ENCODE measurements around the gene GPR42.
"Not testable (repeated sequence)": the region's sequence is repeated elsewhere in the genome, so short reads cannot be mapped to it uniquely, and the experiment has no call there.

The GPR42 gene

DNA sequence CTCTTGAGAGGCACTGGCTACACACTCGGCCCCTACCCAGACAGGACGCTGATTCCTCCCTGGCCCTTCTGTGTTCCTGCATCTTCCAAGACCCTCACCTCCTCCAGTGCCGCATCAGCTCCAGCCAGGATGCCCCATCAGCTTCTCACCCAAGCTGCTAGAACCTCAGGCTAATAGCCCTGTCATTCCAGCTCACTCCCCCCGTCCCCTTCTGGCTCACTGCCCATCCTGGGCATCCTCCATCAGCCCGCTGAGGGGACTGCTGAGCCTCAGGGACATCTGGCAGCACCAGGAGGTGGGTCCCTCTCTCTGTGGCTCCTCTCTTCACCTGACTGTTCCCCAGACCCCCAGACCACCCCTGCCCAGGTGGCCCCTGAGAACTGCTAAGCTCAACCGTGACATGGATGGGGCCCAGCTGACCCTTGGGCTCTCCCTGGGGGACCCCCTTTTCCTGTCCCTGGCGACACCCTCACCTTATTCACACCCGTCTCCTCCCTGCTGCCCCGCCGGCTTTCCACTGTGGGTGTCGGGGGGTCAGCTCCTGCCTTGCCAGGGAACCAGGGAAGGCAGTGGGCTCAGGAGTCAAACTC lies 7.8 kb upstream of the GPR42 start:
- CTCF ChIA-PET = interaction anchor here (1.0 to 1.8 kb wide), 2 partner anchors 10 to 99 kb away, joined by 3 to 10 read pairs; no protein-coding TSS in a partner anchor

DNA sequence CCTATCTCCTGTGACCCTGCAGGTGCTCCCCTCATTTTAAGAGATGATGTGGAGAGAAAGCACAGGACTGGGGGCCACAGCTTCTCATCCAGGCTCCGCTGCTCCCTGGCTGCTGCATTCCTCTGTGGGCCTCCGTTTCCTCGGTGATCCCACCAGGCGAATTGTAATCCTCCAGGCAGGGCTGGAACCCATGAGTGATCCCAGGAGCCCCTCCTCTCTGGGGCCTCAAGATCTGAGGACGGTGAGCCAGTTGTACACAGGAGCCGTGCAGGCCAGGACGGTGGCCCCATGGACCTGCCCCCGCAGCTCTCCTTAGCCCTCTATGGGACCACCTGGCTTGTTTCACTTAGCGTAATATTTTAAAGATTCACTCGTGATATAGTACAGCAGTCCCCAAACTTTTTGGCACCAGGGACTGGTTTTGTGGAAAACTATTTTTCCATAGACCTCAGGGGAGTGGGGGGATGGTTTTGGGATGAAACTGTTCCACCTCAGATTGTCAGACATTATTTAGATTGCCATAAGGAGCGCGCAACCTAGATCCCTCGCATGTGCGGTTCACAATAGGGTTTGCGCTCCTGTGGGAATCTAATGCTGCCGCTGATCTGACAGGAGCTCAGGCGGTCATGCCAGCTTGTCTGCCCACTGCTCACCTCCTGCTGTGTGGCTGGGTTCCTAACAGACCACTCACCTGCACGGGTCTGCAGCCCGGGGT lies 7.0 kb upstream of the GPR42 start:
- CTCF ChIA-PET = interaction anchor here (1.3 kb wide), 1 partner anchor 11 kb away, joined by 5 read pairs; no protein-coding TSS in a partner anchor
- H3K27me3 Mint-ChIP-seq = peaks cover 49% of the 10 kb centered on the region

More for the DNA sequence above, 7.8 kb upstream of the GPR42 start:
- H3K9me3 Mint-ChIP-seq = no peaks in the 10 kb centered on the region
- DNase-seq = no peak
- H3K4me3 Mint-ChIP-seq = no peak overlapping the region
- H3K36me3 Mint-ChIP-seq = no peaks in the 10 kb centered on the region
- H3K4me1 Mint-ChIP-seq = peaks cover 4% of the 10 kb centered on the region
- H3K27me3 Mint-ChIP-seq = peaks cover 41% of the 10 kb centered on the region
- H3K27ac Mint-ChIP-seq = no peak overlapping the region

DNA sequence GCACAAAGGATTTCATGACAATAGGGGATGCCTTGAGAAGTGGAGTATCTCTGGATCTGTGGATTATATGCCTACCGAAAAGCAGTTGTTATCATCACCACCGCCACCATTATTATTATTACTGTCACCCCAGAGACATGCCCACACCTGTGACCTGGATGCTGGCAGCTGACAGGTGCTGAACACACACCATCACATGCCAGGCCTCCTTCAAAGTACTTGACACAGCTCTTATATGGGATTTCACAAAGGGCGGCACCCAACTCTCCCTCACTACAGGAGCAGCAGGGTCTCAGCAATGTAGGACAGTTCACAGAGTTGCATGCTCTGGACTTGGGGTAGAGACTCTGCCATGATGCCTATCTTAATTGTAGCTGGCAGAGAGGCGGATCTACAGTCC lies 5.6 kb upstream of the GPR42 start:
- peaks cover 50% of the 10 kb centered on the region for H3K27me3 Mint-ChIP-seq
- H3K9me3 Mint-ChIP-seq = no peaks in the 10 kb centered on the region
- no peaks in the 10 kb centered on the region for H3K4me1 Mint-ChIP-seq
- no peak overlapping the region for H3K27ac Mint-ChIP-seq
- CTCF ChIA-PET = interaction anchor here (0.8 to 1.5 kb wide), 3 partner anchors 13 to 130 kb away, joined by 3 to 4 read pairs (median 3); no protein-coding TSS in a partner anchor
- no peaks in the 10 kb centered on the region for H3K36me3 Mint-ChIP-seq
- DNase-seq = no peak
- H3K4me3 Mint-ChIP-seq = no peak overlapping the region

More for the DNA sequence above, 7.0 kb upstream of the GPR42 start:
- no peak for DNase-seq
- H3K4me3 Mint-ChIP-seq = no peak overlapping the region
- H3K4me1 Mint-ChIP-seq = no peaks in the 10 kb centered on the region
- H3K9me3 Mint-ChIP-seq = no peaks in the 10 kb centered on the region
- no peaks in the 10 kb centered on the region for H3K36me3 Mint-ChIP-seq
- no peak overlapping the region for H3K27ac Mint-ChIP-seq

DNA sequence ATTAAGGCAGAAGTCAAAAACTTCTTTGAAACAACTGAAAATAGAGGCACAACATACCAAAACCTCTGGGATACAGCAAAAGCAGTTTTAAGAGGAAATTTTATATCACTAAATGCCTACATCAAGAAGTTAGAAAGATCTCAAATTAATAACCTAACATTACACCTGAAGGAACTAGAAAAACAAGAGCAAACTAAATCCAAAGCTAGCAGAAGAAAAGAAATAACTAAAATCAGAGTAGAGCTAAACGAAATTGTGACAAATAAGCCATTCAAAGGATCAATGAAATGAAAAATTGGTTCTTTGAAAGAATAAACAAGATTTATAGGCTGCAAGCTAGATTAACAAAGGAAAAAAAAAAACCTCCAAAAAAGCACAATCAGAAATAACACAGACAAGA lies 2.5 kb upstream of the GPR42 start:
- H3K27ac Mint-ChIP-seq = no peak overlapping the region
- DNase-seq = no peak
- peaks cover 30% of the 10 kb centered on the region for H3K27me3 Mint-ChIP-seq
- H3K4me1 Mint-ChIP-seq = no peaks in the 10 kb centered on the region
- H3K9me3 Mint-ChIP-seq = no peaks in the 10 kb centered on the region
- no peaks in the 10 kb centered on the region for H3K36me3 Mint-ChIP-seq
- no peak overlapping the region for H3K4me3 Mint-ChIP-seq
- CTCF ChIA-PET = no interaction called here

DNA sequence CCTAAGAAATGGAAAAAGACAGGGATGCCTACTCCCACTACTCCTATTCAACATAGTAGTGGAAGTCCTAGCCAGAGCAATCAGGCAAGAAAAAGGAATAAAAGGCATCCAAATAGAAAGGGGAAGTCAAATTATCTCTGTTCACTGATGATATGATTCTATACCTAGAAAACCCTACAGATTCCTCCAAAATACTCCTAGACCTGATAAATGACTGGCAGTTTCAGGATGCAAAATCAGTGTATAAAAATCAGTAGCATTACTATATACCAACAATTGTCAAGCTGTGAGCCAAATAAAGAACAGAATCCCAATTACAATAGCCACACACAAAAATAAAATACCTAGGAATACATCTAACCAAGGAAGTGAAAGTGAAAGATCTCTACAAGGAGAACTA lies 1.3 kb upstream of the GPR42 start:
- Mint-ChIP-seq H3K9me3 (no peaks in the 10 kb centered on the region), H3K27me3 (peaks cover 36% of the 10 kb centered on the region), H3K4me3 (no peak overlapping the region), H3K4me1 (no peaks in the 10 kb centered on the region), H3K27ac (no peak overlapping the region), H3K36me3 (no peaks in the 10 kb centered on the region)
- no peak for DNase-seq
- CTCF ChIA-PET = no interaction called here

DNA sequence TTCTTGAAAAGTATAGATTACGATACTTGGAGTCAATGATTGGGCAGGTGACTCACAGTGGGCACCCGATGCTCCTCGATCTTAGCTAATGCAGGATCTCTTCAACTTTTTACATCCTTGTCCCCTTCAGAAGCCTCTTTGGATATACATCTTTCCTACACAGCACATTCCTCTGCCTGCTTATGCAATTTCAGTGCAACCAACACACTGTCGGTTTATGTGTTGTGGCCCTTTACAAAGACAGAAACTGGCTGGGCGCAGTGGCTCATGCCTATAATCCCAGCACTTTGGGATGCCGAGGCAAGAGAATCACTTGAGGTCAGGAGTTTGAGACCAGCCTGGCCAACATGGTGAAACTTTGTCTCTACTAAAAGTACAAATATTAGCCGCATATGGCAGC lies 2.6 kb downstream of the GPR42 start:
- Mint-ChIP-seq H3K27me3 (peaks cover 46% of the 10 kb centered on the region), H3K27ac (no peak overlapping the region), H3K4me3 (no peak overlapping the region), H3K9me3 (no peaks in the 10 kb centered on the region), H3K36me3 (no peaks in the 10 kb centered on the region), H3K4me1 (no peaks in the 10 kb centered on the region)
- CTCF ChIA-PET = no interaction called here
- DNase-seq = no peak

DNA sequence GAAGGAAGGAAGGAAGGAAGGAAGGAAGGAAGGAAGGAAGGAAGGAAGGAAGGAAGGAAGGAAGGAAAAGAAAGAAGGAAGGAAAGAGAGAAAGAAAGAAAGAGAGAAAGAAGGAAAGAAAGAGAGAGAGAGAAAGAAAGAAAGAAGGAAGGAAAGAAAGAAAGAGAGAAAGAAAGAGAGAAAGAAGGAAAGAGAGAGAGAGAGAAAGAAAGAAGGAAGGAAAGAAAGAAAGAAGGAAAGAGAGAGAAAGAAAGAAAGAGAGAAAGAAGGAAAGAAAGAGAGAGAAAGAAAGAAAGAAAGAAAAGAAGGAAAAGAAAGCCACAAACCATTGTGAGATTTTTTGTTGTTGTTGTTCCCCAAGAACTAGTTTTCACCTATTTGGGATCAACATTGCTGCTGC lies 3.2 kb downstream of the GPR42 start:
- H3K27me3 Mint-ChIP-seq = peaks cover 42% of the 10 kb centered on the region
- H3K4me1 Mint-ChIP-seq, H3K9me3 Mint-ChIP-seq, H3K4me3 Mint-ChIP-seq, DNase-seq, H3K27ac Mint-ChIP-seq, H3K36me3 Mint-ChIP-seq, CTCF ChIA-PET: not testable (repeated sequence)

DNA sequence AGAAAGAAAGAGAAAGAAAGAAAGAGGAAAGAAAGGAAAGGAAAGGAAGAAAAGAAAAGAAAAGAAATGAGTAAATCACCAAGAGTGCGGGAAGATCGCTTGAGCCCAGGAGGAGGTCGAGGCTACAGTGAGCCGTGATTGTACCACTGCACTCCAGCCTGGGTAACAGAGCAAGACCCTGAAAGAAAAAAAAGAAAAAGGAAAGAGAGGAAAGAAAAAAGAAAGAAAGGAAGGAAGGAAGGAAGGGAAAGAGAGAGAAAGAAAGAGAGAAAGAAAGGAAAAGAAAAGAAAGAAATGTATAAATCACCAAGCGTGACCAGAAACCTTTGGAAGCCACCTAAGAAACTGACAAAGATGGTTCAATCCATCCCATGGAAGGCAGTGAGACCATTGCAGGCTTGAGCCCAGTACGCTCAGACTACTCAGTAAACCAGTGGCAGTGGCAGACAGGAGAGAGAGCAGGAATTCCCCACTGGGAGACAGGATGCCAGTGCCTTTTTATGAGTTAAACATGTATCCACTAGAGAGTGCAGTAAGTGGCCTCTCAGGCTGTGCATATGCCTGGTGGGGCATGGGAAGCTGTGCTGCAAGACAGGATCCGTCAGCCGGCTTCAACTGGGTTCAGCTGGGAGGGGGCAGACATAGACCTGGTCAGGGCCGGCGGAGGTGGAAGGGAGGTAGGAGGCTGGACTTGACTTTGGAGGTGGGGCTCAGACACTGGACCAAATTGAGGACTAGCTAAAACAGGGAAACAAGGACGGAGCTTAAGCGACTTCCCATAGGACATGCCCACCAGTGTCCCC lies 4.8 kb downstream of the GPR42 start:
- CTCF ChIA-PET = interaction anchor here (1.2 to 1.4 kb wide), 2 partner anchors 14 to 119 kb away, joined by 3 read pairs; no protein-coding TSS in a partner anchor
- no peaks in the 10 kb centered on the region for H3K36me3 Mint-ChIP-seq
- no peak overlapping the region for H3K27ac Mint-ChIP-seq
- H3K9me3 Mint-ChIP-seq = no peaks in the 10 kb centered on the region
- peaks cover 48% of the 10 kb centered on the region for H3K27me3 Mint-ChIP-seq
- no peak overlapping the region for H3K4me3 Mint-ChIP-seq
- DNase-seq = no peak
- no peaks in the 10 kb centered on the region for H3K4me1 Mint-ChIP-seq

DNA sequence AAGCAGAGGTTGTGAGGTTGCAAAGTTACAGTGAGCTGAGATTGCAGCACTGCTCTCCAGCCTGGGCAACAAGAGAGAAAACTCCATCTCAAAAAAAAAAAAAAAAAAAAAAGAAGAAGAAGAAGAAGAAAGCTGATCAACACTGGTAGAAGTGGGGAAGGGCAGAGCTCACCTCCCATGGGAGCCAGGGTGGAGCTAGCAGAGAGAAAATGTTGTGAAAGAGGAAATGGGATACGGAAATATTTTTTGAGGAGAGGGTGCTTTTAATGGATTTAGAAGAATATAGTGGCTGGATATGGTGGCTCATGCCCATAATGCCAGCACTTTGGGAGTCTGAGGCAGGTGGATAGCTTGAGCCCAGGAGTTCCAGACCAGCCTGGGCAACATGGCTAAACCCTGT lies 6.8 kb downstream of the GPR42 start:
- no peaks in the 10 kb centered on the region for H3K9me3 Mint-ChIP-seq
- H3K27me3 Mint-ChIP-seq = peaks cover 56% of the 10 kb centered on the region
- H3K4me3 Mint-ChIP-seq = no peak overlapping the region
- CTCF ChIA-PET = no interaction called here
- H3K27ac Mint-ChIP-seq = no peak overlapping the region
- no peaks in the 10 kb centered on the region for H3K36me3 Mint-ChIP-seq
- no peak for DNase-seq
- no peaks in the 10 kb centered on the region for H3K4me1 Mint-ChIP-seq

DNA sequence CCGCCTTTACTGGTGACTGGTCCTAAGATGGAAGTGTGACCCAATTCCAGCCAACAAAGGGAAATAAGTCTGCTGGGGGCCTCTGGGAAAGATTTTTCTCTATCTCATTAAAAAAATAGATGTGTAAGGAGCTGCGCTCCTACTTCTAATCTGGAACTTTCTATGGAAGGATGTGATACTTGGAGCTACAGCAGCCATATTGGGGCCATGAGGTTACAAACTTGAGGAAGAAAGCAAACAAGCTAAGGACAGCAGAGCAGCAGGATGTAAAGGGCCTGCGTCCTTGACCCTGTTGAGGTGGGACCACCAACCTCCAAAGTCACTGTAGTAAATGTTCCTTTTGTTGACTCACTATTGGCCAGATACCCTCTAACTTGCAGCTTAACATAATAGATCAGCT lies 7.5 kb downstream of the GPR42 start:
- H3K27me3 Mint-ChIP-seq = peaks cover 60% of the 10 kb centered on the region
- no peaks in the 10 kb centered on the region for H3K9me3 Mint-ChIP-seq
- CTCF ChIA-PET = interaction anchor here (1.0 kb wide), 2 partner anchors 25 to 109 kb away, joined by 3 to 5 read pairs; no protein-coding TSS in a partner anchor
- DNase-seq = no peak
- no peak overlapping the region for H3K4me3 Mint-ChIP-seq
- H3K27ac Mint-ChIP-seq = no peak overlapping the region
- H3K4me1 Mint-ChIP-seq = no peaks in the 10 kb centered on the region
- no peaks in the 10 kb centered on the region for H3K36me3 Mint-ChIP-seq

DNA sequence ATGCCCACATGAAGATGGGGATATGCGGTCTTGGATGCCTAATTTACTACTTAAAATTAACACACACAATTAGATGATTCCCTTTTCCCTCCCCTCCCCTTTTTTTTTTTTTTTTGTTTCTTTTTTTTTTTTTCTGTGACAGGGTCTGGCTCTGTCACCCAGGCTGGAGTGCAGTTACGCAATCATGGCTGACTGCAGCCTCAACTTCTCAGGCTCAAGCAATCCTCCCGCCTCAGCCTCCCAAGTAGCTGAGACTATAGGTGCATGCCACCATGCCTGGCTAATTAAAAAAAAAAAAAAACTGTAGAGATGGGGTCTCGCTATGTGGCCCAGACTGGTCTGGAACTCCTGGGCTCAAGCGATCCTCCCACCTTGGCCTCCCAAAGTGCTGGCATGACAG lies 8.7 kb downstream of the GPR42 start:
- H3K36me3 Mint-ChIP-seq, H3K9me3 Mint-ChIP-seq, H3K4me3 Mint-ChIP-seq, H3K4me1 Mint-ChIP-seq, CTCF ChIA-PET, DNase-seq, H3K27ac Mint-ChIP-seq: not testable (repeated sequence)
- peaks cover 49% of the 10 kb centered on the region for H3K27me3 Mint-ChIP-seq

DNA sequence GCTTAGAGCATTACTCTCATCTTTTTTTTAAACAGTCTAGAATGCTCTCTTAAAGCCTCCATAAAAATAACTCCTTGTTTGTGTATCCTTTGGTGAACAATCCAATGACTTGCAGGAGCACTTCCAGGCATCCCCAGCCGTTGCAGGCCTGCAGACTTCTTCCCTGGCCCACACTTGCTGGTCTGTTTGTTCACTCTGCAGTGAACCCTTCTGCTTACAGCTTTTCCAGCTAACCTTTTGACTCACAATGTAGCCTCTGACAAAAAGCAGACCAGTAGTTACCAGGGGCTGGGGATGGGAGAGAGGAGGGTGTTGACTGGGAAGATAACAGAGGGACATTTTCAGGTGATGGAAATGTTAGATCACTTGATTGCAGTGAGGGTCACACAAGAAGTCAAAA lies 9.1 kb downstream of the GPR42 start:
- Mint-ChIP-seq H3K27me3 (peaks cover 44% of the 10 kb centered on the region), H3K9me3 (peaks cover 2% of the 10 kb centered on the region), H3K36me3 (no peaks in the 10 kb centered on the region), H3K27ac (no peak overlapping the region), H3K4me3 (no peak overlapping the region), H3K4me1 (no peaks in the 10 kb centered on the region)
- DNase-seq = no peak
- CTCF ChIA-PET = no interaction called here

DNA sequence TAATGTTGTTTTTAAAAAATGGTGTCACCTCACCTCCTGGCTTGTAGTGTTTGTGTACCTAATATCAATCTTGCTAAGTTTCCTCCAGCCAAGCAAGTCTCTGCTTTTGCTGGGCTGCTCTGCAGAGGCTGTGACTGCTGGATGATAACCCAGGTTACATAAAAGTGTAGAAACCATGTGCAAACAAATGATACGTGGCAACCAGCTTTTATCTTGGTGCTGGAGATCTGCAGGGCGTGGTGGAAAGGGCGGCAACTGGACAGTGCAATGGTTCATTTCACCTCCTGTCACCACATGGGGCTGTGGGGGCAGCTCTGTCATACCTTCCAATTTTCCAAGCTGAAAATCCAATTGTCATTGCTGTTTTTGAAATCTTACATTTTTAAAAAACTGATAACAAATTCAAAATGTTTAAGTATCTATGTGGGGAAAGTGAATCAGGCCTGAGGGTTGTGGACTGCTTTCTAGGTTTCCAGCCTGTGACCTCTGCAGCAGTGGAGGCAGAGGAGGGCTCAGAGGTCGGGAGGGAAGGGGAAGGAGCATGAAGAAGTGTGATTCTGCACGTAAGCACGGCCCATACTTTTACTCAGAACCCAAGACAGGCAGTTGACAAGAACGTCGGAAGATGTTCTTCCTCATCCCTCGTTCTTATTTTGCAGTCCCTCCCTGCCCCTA lies 9.7 kb downstream of the GPR42 start:
- peaks cover 2% of the 10 kb centered on the region for H3K9me3 Mint-ChIP-seq
- H3K36me3 Mint-ChIP-seq = no peaks in the 10 kb centered on the region
- DNase-seq = no peak
- no peak overlapping the region for H3K4me3 Mint-ChIP-seq
- CTCF ChIA-PET = no interaction called here
- H3K4me1 Mint-ChIP-seq = no peaks in the 10 kb centered on the region
- no peak overlapping the region for H3K27ac Mint-ChIP-seq
- peaks cover 38% of the 10 kb centered on the region for H3K27me3 Mint-ChIP-seq

DNA sequence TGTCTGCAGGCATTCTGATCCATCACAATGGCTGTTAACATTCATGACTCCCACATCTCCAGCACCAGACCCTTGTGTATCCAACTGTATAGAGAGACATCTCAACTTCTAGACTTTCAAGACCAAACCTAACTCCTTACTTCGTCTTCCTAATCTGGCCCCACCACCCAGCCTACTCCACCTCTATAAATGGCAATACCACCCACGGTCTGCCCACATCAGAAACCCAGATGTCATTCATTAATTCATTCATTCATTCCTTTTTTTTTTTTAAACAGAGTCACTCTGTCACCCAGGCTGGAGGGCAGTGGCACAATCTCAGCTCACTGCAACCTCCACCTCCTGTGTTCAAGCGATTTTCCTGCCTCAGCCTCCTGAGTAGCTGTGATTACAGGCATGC lies 10.4 kb downstream of the GPR42 start:
- H3K4me3 Mint-ChIP-seq = no peak overlapping the region
- H3K27ac Mint-ChIP-seq = no peak overlapping the region
- H3K36me3 Mint-ChIP-seq = peaks cover under 1% of the 10 kb centered on the region
- peaks cover 3% of the 10 kb centered on the region for H3K9me3 Mint-ChIP-seq
- CTCF ChIA-PET = no interaction called here
- no peak for DNase-seq
- peaks cover 33% of the 10 kb centered on the region for H3K27me3 Mint-ChIP-seq
- no peaks in the 10 kb centered on the region for H3K4me1 Mint-ChIP-seq
